SU-DHL-6 (cell line): ENCODE data around the gene FCMR.

Source experiments
- H2AFZ ChIP-seq: fragments of 200-600 bp; sonication (generic); 2 replicates; pipeline ENCODE4 v1.6.1; 2014; ENCODE audit warnings: low read depth, mild to moderate bottlenecking, moderate library complexity, mixed read lengths, antibody characterized with exemption, low read length; ENCODE audit not compliant: severe bottlenecking
- H3F3A ChIP-seq: fragments of 200-600 bp; shearing (Covaris generic); 2 replicates; pipeline ENCODE4 v1.6.0; 2016; ENCODE audit warnings: antibody characterized with exemption, mild to moderate bottlenecking; ENCODE audit not compliant: insufficient read depth
- H3K27ac ChIP-seq: fragments of 200-600 bp; sonication (generic); 2 replicates; pipeline ENCODE4 v1.5.1; 2016; ENCODE audit warnings: low read depth, mild to moderate bottlenecking, low read length, moderate library complexity, mixed read lengths
- H3K27me3 ChIP-seq: fragments of 200-600 bp; sonication (generic), shearing (Covaris generic); 2 replicates; pipeline ENCODE4 v1.6.0; 2014; ENCODE audit warnings: mild to moderate bottlenecking, low read length
- H3K36me3 ChIP-seq: fragments of 200-600 bp; sonication (generic); 2 replicates; pipeline ENCODE4 v1.6.1; 2014; ENCODE audit warnings: mild to moderate bottlenecking, low read length, mixed read lengths
- H3K4me2 ChIP-seq: fragments of 300-600, 200-600 bp; shearing (Covaris generic), sonication (generic); 2 replicates; pipeline ENCODE4 v1.6.0; 2014; ENCODE audit warnings: low read length, low read depth, mild to moderate bottlenecking; ENCODE audit not compliant: poor library complexity, severe bottlenecking
- H3K4me3 ChIP-seq: fragments of 200-600 bp; sonication (generic); 2 replicates; pipeline ENCODE4 v1.5.1; 2014; ENCODE audit warnings: antibody characterized with exemption, low read length, mild to moderate bottlenecking, mixed read lengths; ENCODE audit not compliant: insufficient read depth, poor library complexity, severe bottlenecking
- H3K79me2 ChIP-seq: fragments of 200-600 bp; sonication (generic); 2 replicates; pipeline ENCODE4 v1.6.1; 2014; ENCODE audit warnings: mild to moderate bottlenecking, low read length, moderate library complexity; ENCODE audit not compliant: insufficient read depth
- H3K9ac ChIP-seq: fragments of 200-600 bp; sonication (generic); 2 replicates; pipeline ENCODE4 v1.7.0; 2014; ENCODE audit warnings: mild to moderate bottlenecking, low read length
- H3K9me2 ChIP-seq: fragments of 200-600 bp; sonication (generic); replicated peaks from 2 replicates; pipeline ENCODE4 v1.6.1; 2014; ENCODE audit warnings: low read length; ENCODE audit not compliant: insufficient read depth
- H3K9me3 ChIP-seq: fragments of 200-600 bp; sonication (generic); 2 replicates; pipeline ENCODE4 v1.6.1; 2014; ENCODE audit warnings: low read length, mixed read lengths; ENCODE audit not compliant: insufficient read depth
- H4K20me1 ChIP-seq: fragments of 200-600 bp; sonication (generic); 2 replicates; pipeline ENCODE4 v1.6.1; 2014; ENCODE audit warnings: low read depth, mild to moderate bottlenecking, antibody characterized with exemption, low read length, moderate library complexity, mixed read lengths
- EZH2phosphoT487 ChIP-seq: fragments of 200-600 bp; sonication (generic), shearing (Covaris generic); conservative IDR thresholded peaks from 2 replicates; pipeline ENCODE4 v1.6.1; 2018; ENCODE audit warnings: mild to moderate bottlenecking, antibody characterized with exemption, low read length, moderate library complexity, mixed read lengths
- TF ChIP-seq, protein P1 (sequence below): fragments of 200-600 bp; sonication (generic); IDR thresholded peaks from one replicate; pipeline ENCODE4 v1.5.1; 2017; ENCODE audit warnings: antibody characterized with exemption, mild to moderate bottlenecking, low read length, moderate library complexity; ENCODE audit not compliant: insufficient read depth, poor library complexity, severe bottlenecking

FCMR gene

DNA sequence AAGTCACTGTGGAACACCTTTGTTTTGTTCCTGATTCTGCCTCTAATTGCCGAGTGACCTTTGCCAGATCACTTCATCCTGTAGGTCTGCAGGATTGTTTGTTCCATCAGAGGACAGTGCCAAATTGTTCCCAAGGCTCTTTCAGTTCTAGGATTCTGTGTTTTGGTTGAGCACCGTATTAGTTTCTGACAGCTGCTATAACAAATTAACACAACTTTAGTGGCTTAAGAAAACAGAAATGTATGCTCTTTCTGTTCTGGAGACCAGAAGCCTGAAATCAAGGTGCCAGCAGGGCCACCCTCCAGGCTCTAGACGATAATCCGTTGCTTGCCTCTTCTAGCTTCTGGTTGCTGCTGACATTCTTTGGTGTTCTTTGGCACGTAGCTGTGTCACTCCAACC, 27.9 kb upstream of the FCMR start:
- Histone ChIP-seq H3K79me2 (no peaks in the 10 kb centered on the region), H3K27me3 (no peaks in the 10 kb centered on the region), H3K9ac (no peak overlapping the region), H3K27ac (no peak overlapping the region), H3K36me3 (no peaks in the 10 kb centered on the region), H3K4me2 (no peak overlapping the region), H3F3A (no peaks in the 10 kb centered on the region), H3K4me3 (no peak overlapping the region), H3K9me2 (no peaks in the 10 kb centered on the region), H2AFZ (no peak overlapping the region), H3K9me3 (no peaks in the 10 kb centered on the region), H4K20me1 (no peaks in the 10 kb centered on the region)
- TF ChIP-seq, protein P1, sequence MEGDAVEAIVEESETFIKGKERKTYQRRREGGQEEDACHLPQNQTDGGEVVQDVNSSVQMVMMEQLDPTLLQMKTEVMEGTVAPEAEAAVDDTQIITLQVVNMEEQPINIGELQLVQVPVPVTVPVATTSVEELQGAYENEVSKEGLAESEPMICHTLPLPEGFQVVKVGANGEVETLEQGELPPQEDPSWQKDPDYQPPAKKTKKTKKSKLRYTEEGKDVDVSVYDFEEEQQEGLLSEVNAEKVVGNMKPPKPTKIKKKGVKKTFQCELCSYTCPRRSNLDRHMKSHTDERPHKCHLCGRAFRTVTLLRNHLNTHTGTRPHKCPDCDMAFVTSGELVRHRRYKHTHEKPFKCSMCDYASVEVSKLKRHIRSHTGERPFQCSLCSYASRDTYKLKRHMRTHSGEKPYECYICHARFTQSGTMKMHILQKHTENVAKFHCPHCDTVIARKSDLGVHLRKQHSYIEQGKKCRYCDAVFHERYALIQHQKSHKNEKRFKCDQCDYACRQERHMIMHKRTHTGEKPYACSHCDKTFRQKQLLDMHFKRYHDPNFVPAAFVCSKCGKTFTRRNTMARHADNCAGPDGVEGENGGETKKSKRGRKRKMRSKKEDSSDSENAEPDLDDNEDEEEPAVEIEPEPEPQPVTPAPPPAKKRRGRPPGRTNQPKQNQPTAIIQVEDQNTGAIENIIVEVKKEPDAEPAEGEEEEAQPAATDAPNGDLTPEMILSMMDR: no peak

DNA sequence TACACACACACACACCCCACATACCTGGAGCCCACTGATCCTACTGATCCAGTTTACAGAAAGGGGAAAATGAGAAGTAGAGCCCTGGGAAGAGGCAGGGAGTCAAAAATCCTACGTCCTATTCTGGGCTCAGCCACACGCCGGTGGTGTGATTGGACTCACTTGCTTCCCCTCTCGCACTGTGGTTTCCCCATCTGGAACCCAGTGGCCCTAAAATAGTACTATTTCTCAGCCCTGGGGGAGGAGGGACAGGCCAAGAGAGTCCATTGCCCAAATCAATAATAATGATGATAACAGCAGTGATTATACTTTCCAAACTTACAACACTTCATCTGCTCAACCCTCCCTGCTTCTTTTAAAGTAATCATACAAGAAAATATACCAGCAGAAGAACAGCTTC, 27.5 kb upstream of the FCMR start:
- Histone ChIP-seq H3K9ac (no peak overlapping the region), H3F3A (no peaks in the 10 kb centered on the region), H4K20me1 (no peaks in the 10 kb centered on the region), H3K4me3 (no peak overlapping the region), H2AFZ (no peak overlapping the region), H3K4me2 (no peak overlapping the region), H3K9me3 (no peaks in the 10 kb centered on the region), H3K27ac (no peak overlapping the region), H3K9me2 (no peaks in the 10 kb centered on the region), H3K27me3 (no peaks in the 10 kb centered on the region), H3K79me2 (no peaks in the 10 kb centered on the region), H3K36me3 (no peaks in the 10 kb centered on the region)
- TF ChIP-seq, protein P1: no peak
- TF ChIP-seq EZH2phosphoT487: no peak

DNA sequence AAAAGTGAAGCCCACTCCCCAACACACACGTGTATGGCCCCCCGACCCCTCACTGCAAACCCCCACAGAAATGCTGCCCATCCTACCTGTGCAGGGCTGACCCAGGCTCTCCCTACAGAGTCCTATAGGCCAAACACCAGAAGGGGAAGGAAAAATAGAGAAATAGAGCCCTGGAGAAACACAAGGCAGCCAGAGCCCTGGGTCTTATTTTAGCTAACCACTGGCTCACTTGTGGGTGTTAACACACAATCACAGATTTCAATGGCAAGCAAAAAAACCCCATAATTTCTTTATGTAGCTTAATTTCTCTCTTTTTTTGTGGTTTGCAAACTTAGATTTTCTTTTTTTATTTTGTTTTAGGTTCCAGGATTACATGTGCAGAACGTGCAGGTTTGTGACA, 25.5 kb upstream of the FCMR start:
- TF ChIP-seq, protein P1: no peak
- no peak for TF ChIP-seq EZH2phosphoT487
- Histone ChIP-seq H3K79me2 (no peaks in the 10 kb centered on the region), H3F3A (no peaks in the 10 kb centered on the region), H3K4me3 (no peak overlapping the region), H3K27me3 (no peaks in the 10 kb centered on the region), H2AFZ (no peak overlapping the region), H3K27ac (no peak overlapping the region), H3K9me3 (no peaks in the 10 kb centered on the region), H3K36me3 (no peaks in the 10 kb centered on the region), H4K20me1 (no peaks in the 10 kb centered on the region), H3K9me2 (no peaks in the 10 kb centered on the region), H3K4me2 (no peak overlapping the region), H3K9ac (no peak overlapping the region)

DNA sequence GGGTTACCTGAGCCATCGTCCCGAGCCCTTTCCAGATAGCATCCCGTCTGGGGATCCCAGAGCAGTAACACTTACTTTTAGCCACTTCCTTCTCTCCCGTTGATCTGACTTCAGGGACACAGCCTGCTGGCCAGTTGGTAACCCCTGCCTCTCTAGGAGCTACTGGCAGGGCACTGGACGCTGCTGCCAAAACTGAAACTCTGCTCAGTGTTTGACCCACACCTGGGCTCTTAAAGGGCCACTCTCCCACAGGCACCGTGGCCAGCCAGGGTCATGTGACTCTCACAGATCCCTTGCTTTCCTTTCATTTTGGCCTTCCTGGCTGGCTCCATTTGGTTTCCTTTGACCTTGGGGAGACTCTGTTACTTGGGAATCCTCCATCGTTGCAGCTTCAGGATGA, 24.5 kb upstream of the FCMR start, which contains the start of gene PIGR:
Gene PIGR, minus strand, starts transcription at position 206 of the 400 bp plus-strand sequence. CDS start 5,935 bp downstream, outside the sequence.
- H3K4me2 ChIP-seq: no peak within 1 kb of the TSS
- no peak within 1 kb of the TSS for H2AFZ ChIP-seq
- no peaks in the 10 kb centered on the region for H3F3A ChIP-seq
- H3K9ac ChIP-seq: no peak within 1 kb of the TSS
- TF ChIP-seq, protein P1: no peak
- H3K4me3 ChIP-seq: no peak within 1 kb of the TSS
- no peaks in the 10 kb centered on the region for H4K20me1 ChIP-seq
- H3K27me3 ChIP-seq: no peaks in the 10 kb centered on the region
- H3K79me2 ChIP-seq: no peaks in the 10 kb centered on the region
- no peaks in the 10 kb centered on the region for H3K36me3 ChIP-seq
- H3K9me3 ChIP-seq: no peaks in the 10 kb centered on the region
- no peaks in the 10 kb centered on the region for H3K9me2 ChIP-seq
- H3K27ac ChIP-seq: no peak within 1 kb of the TSS
